Sigmoid colon (tissue), 4 donors: ENCODE measurements around the gene LTF.

Experiments
- POLR2A ChIP-seq, 2 donors: fragments of 450-650 bp; IDR thresholded peaks; one replicate each; pipeline ENCODE4 v1.6.1; 2016; ENCODE audit warnings: antibody characterized with exemption in 2 of 2, mild to moderate bottlenecking in 2 of 2, moderate library complexity in 2 of 2
- POLR2AphosphoS5 ChIP-seq, 4 donors: sonication (generic); formaldehyde crosslinking; IDR thresholded peaks; one replicate each; pipeline ENCODE4 v1.6.1; 2017; ENCODE audit warnings: antibody characterized with exemption in 4 of 4
- TF ChIP-seq, protein P1 (sequence below), 4 experiments: fragments of 450-650 bp in 3 of 4; fragments of 200-600 bp in 1 of 4; IDR thresholded peaks; one replicate each; pipeline ENCODE4 v1.5.1; 2016 to 2019; ENCODE audit warnings: antibody characterized with exemption in 4 of 4, mild to moderate bottlenecking in 3 of 4, moderate library complexity in 2 of 4

- TF ChIP-seq, protein P1, sequence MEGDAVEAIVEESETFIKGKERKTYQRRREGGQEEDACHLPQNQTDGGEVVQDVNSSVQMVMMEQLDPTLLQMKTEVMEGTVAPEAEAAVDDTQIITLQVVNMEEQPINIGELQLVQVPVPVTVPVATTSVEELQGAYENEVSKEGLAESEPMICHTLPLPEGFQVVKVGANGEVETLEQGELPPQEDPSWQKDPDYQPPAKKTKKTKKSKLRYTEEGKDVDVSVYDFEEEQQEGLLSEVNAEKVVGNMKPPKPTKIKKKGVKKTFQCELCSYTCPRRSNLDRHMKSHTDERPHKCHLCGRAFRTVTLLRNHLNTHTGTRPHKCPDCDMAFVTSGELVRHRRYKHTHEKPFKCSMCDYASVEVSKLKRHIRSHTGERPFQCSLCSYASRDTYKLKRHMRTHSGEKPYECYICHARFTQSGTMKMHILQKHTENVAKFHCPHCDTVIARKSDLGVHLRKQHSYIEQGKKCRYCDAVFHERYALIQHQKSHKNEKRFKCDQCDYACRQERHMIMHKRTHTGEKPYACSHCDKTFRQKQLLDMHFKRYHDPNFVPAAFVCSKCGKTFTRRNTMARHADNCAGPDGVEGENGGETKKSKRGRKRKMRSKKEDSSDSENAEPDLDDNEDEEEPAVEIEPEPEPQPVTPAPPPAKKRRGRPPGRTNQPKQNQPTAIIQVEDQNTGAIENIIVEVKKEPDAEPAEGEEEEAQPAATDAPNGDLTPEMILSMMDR (IDR thresholded peaks at IDR 0.05), result no peak
- no peak for TF ChIP-seq POLR2A (IDR thresholded peaks at IDR 0.05)
- no peak for TF ChIP-seq POLR2AphosphoS5 (IDR thresholded peaks at IDR 0.05)
These were observed 43.8 kb downstream of the LTF start for GRCh38 chr3:46420931-46421330.
